Sigmoid colon (tissue), 7 donors: ENCODE results near the gene MSRB2. TPM values are rescaled to one million over a fixed set of nuclear protein-coding genes. Genes with fewer than 3 reads are reported as not detected.

Experiments used
- DNase-seq: peaks from one replicate; pipeline ENCODE4 v3.0.0-alpha.2; 2019
- H3K27ac ChIP-seq, 4 donors: fragments of 200-600 bp; sonication (generic); one replicate each; pipeline ENCODE4 v1.5.1; 2016 to 2019; ENCODE audit warnings: mild to moderate bottlenecking in 1 of 4
- H3K27me3 ChIP-seq, 3 donors: fragments of 200-600 bp; sonication (generic); one replicate each; pipeline ENCODE4 v1.5.1; 2019; ENCODE audit warnings: mild to moderate bottlenecking in 1 of 3
- H3K36me3 ChIP-seq, 4 donors: fragments of 200-600 bp; sonication (generic); one replicate each; pipeline ENCODE4 v1.5.1; 2016 to 2019
- H3K4me1 ChIP-seq, 4 donors: fragments of 200-600 bp; sonication (generic); one replicate each; pipeline ENCODE4 v1.5.1; 2017 to 2019
- H3K4me3 ChIP-seq, 4 donors: fragments of 200-600 bp; sonication (generic); one replicate each; pipeline ENCODE4 v1.5.1; 2017 to 2019; ENCODE audit warnings: mild to moderate bottlenecking in 2 of 4, moderate library complexity in 1 of 4
- H3K9me3 ChIP-seq, 4 donors: fragments of 200-600 bp in 3 of 4; sonication (generic) in 3 of 4; one replicate each; pipeline versions ENCODE4 v1.5.1 to v1.6.1; 2013 to 2019
- CTCF ChIP-seq, 4 experiments: fragments of 450-650 bp in 3 of 4; fragments of 200-600 bp in 1 of 4; IDR thresholded peaks; one replicate each; pipeline ENCODE4 v1.5.1; 2016 to 2019; ENCODE audit warnings: antibody characterized with exemption in 4 of 4, mild to moderate bottlenecking in 3 of 4, moderate library complexity in 2 of 4
- EP300 ChIP-seq, 4 donors: sonication (generic); formaldehyde crosslinking; IDR thresholded peaks; one replicate each; pipeline ENCODE4 v1.6.1; 2017; ENCODE audit warnings: antibody characterized with exemption in 4 of 4
- POLR2A ChIP-seq, 2 donors: fragments of 450-650 bp; IDR thresholded peaks; one replicate each; pipeline ENCODE4 v1.6.1; 2016; ENCODE audit warnings: antibody characterized with exemption in 2 of 2, mild to moderate bottlenecking in 2 of 2, moderate library complexity in 2 of 2
- POLR2AphosphoS5 ChIP-seq, 4 donors: sonication (generic); formaldehyde crosslinking; IDR thresholded peaks; one replicate each; pipeline ENCODE4 v1.6.1; 2017; ENCODE audit warnings: antibody characterized with exemption in 4 of 4
- WGBS, 2 donors: extraction: QIAGEN DNeasy Blood & Tissue Kit; methylation state at CpG; one replicate each; pipeline ENCODE4 v1.1.7; 2013; 5-methylcytosine and 5-hydroxymethylcytosine counted together
- intact Hi-C: fragments of 100-400 bp; cut with DNase I; formaldehyde crosslinking; loops from one replicate; pipeline ENCODE4 v1.15.1; 2023
- polyA plus RNA-seq, 3 donors: library from polyadenylated mRNA; stranded (reverse); fragments of 200-250 nt; gene quantifications; one replicate each; pipeline ENCODE4 v1.2.3, GENCODE V29; 2013
- total RNA-seq, 4 donors: library from RNA; depleted of rRNA; stranded (reverse); fragments of >200 nt; gene quantifications; one replicate each; pipeline ENCODE4 v1.1.0, GENCODE V29; 2016
- donor health status: healthy with polysubstance abuse.
- donor health status: Bipolar disorder and iron deficiency.
- donor health status: healthy.

Gene MSRB2
- total RNA-seq (10 to 100 TPM; 32.7 to 56.3 (median 47.0) TPM), polyA plus RNA-seq (10 to 100 TPM; 16.6 to 22.4 (median 17.4) TPM)

GRCh38 chr10:23095404-23095965, at the start of gene MSRB2:
Gene MSRB2, plus strand, starts transcription at chr10:23095579. Its CDS starts 30 bp downstream, at chr10:23095609.
- TF ChIP-seq POLR2AphosphoS5 (IDR thresholded peaks at IDR 0.05) (peak; percentile 94 to 98 (median 96)), CTCF (IDR thresholded peaks at IDR 0.05) (no peak), EP300 (IDR thresholded peaks at IDR 0.05) (no peak), POLR2A (IDR thresholded peaks at IDR 0.05) (peak; percentile 45 to 55)
- Histone ChIP-seq H3K4me1 (peaks cover 0 to 17% (median 12%) of the 10 kb centered on the region in 4 donors), H3K27ac (peak within 1 kb of the TSS; percentile 90 to 99 (median 96)), H3K9me3 (peaks cover 0 to 4% (median 0%) of the 10 kb centered on the region in 4 donors), H3K27me3 (no peaks in the 10 kb centered on the region), H3K4me3 (peak within 1 kb of the TSS; percentile 62 to 95 (median 79)), H3K36me3 (no peaks in the 10 kb centered on the region)
- 1% methylated on average over 50 of the region's 50 CpGs for WGBS, 2 donors
- intact Hi-C loops: loop anchor here (5.0 to 10.0 kb wide), 7 partner anchors 342 to 1919 kb away; partner anchors contain the start of genes BMI1, DNAJC1, ENKUR and OTUD1
- DNase-seq: peak; percentile 98

- no peaks in the 10 kb centered on the region for H3K36me3 ChIP-seq
- H3K27ac ChIP-seq: no peak overlapping the region
- no peaks in the 10 kb centered on the region for H3K9me3 ChIP-seq
- intact Hi-C loops: no loop called here
- no peaks in the 10 kb centered on the region for H3K27me3 ChIP-seq
- TF ChIP-seq POLR2A (IDR thresholded peaks at IDR 0.05): no peak
- no peak for TF ChIP-seq POLR2AphosphoS5 (IDR thresholded peaks at IDR 0.05)
- no peak for TF ChIP-seq CTCF (IDR thresholded peaks at IDR 0.05)
- no peak for TF ChIP-seq EP300 (IDR thresholded peaks at IDR 0.05)
- DNase-seq: no peak
- H3K4me1 ChIP-seq: peaks cover 0 to 19% (median 8%) of the 10 kb centered on the region in 4 donors
- no peak overlapping the region for H3K4me3 ChIP-seq
- 66 to 74% methylated on average over 4 of the region's 4 CpGs for WGBS, 2 donors
These were observed 49.4 kb upstream of the MSRB2 start for GRCh38 chr10:23046027-23046426.

GRCh38 chr10:23047201-23048050, 48.0 kb upstream of the MSRB2 start:
- no peak for DNase-seq
- H3K4me1 ChIP-seq: peaks cover 0 to 19% (median 8%) of the 10 kb centered on the region in 4 donors
- 66 to 68% methylated on average over 9 of the region's 9 CpGs for WGBS, 2 donors
- intact Hi-C loops: no loop called here
- no peaks in the 10 kb centered on the region for H3K36me3 ChIP-seq
- no peak overlapping the region for H3K4me3 ChIP-seq
- H3K9me3 ChIP-seq: no peaks in the 10 kb centered on the region
- H3K27me3 ChIP-seq: no peaks in the 10 kb centered on the region
- H3K27ac ChIP-seq: peak overlapping the region in 2 of 4 donors; percentile 20 to 44
- no peak for TF ChIP-seq EP300 (IDR thresholded peaks at IDR 0.05)
- TF ChIP-seq POLR2AphosphoS5 (IDR thresholded peaks at IDR 0.05): no peak
- TF ChIP-seq CTCF (IDR thresholded peaks at IDR 0.05): no peak
- TF ChIP-seq POLR2A (IDR thresholded peaks at IDR 0.05): no peak

GRCh38 chr10:23048191-23048590, 47.2 kb upstream of the MSRB2 start:
- Histone ChIP-seq H3K27ac (no peak overlapping the region), H3K36me3 (no peaks in the 10 kb centered on the region), H3K4me3 (no peak overlapping the region), H3K4me1 (peaks cover 0 to 19% (median 8%) of the 10 kb centered on the region in 4 donors), H3K27me3 (no peaks in the 10 kb centered on the region), H3K9me3 (no peaks in the 10 kb centered on the region)
- DNase-seq: no peak
- intact Hi-C loops: no loop called here
- TF ChIP-seq CTCF (IDR thresholded peaks at IDR 0.05): no peak
- no peak for TF ChIP-seq EP300 (IDR thresholded peaks at IDR 0.05)
- TF ChIP-seq POLR2AphosphoS5 (IDR thresholded peaks at IDR 0.05): no peak
- TF ChIP-seq POLR2A (IDR thresholded peaks at IDR 0.05): no peak
- WGBS, 2 donors: 93% methylated on average over 4 of the region's 4 CpGs
